ENCODE measurements around the gene SIGLEC11.
"Not testable (repeated sequence)": the region's sequence is repeated elsewhere in the genome, so short reads cannot be mapped to it uniquely, and the experiment has no call there.

The SIGLEC11 gene

GRCh38 chr19:49927526-49928264, 33.3 kb downstream of the SIGLEC11 start:
- H3K9me3 ChIP-seq (ENCODE audit: control insufficient read depth, insufficient read depth, low read depth, low read length), result no peaks in the 10 kb centered on the region
- ChIA-PET CTCF (interaction anchor here (0.6 to 3.6 kb wide), 3 partner anchors 11 to 100 kb away, joined by 4 to 29 read pairs (median 6); no protein-coding TSS in a partner anchor), POLR2A (interaction anchor here (0.7 to 3.2 kb wide), 7 partner anchors 9 to 1055 kb away, joined by 5 to 41 read pairs (median 15); partner anchors contain the start of genes AKT1S1, PPP1R15A, TBC1D17 and VRK3)
- H3K4me1 ChIP-seq (ENCODE audit: control insufficient read depth, insufficient read depth, low read length), result peaks cover 9% of the 10 kb centered on the region
- no peak overlapping the region for H3K4me3 ChIP-seq (ENCODE audit: low read depth, low read length)
- no peak for TF ChIP-seq ZNF704 (tag by site-specific recombination; IDR thresholded peaks at IDR 0.05)
- peak; percentile 74; the same call in 1 of the 2 replicates for TF ChIP-seq SCRT2 (tag by site-specific recombination; IDR thresholded peaks at IDR 0.05)
- TF ChIP-seq ZNF585B (tag by site-specific recombination; IDR thresholded peaks at IDR 0.05), result no peak
- no peak for TF ChIP-seq ZBTB44 (tag by site-specific recombination; IDR thresholded peaks at IDR 0.05)
- H3K27ac ChIP-seq (ENCODE audit: extremely low read depth, low read depth, low read length), result peak overlapping the region; percentile 99
- peaks cover 29 to 57% of the 10 kb centered on the region in 2 experiments for H3K36me3 ChIP-seq (ENCODE audit: control insufficient read depth in 2 of 2, insufficient read depth in 1 of 2, low read length in 2 of 2)

GRCh38 chr19:49926515-49926914, 34.5 kb downstream of the SIGLEC11 start:
- Histone ChIP-seq H3K4me1 (ENCODE audit: control insufficient read depth, insufficient read depth, low read length) (peaks cover 9% of the 10 kb centered on the region), H3K27ac (ENCODE audit: extremely low read depth, low read depth, low read length) (no peak overlapping the region), H3K4me3 (ENCODE audit: low read depth, low read length) (no peak overlapping the region), H3K36me3 (ENCODE audit: control insufficient read depth in 2 of 2, insufficient read depth in 1 of 2, low read length in 2 of 2) (peaks cover 29 to 65% of the 10 kb centered on the region in 2 experiments), H3K9me3 (ENCODE audit: control insufficient read depth, insufficient read depth, low read depth, low read length) (no peaks in the 10 kb centered on the region)
- no peak for TF ChIP-seq HOXD13 (CRISPR knock-in tag; IDR thresholded peaks at IDR 0.05; ENCODE audit: borderline replicate concordance)
- TF ChIP-seq ZNF664 (tag by site-specific recombination; IDR thresholded peaks at IDR 0.05), result peak; percentile 81
- TF ChIP-seq ZBTB17 (tag by site-specific recombination; IDR thresholded peaks at IDR 0.05), result no peak
- CTCF ChIA-PET, result interaction anchor here (0.7 to 3.6 kb wide), 2 partner anchors 12 to 27 kb away, joined by 4 to 29 read pairs; no protein-coding TSS in a partner anchor
- POLR2A ChIA-PET, result no interaction called here

- no peak overlapping the region for H3K27ac ChIP-seq (ENCODE audit: extremely low read depth, low read depth, low read length)
- peaks cover 8% of the 10 kb centered on the region for H3K4me1 ChIP-seq (ENCODE audit: control insufficient read depth, insufficient read depth, low read length)
- ChIA-PET POLR2A (no interaction called here), CTCF (no interaction called here)
- no peaks in the 10 kb centered on the region for H3K9me3 ChIP-seq (ENCODE audit: control insufficient read depth, insufficient read depth, low read depth, low read length)
- H3K4me3 ChIP-seq (ENCODE audit: low read depth, low read length), result no peak overlapping the region
- TF ChIP-seq SCRT1 (tag by site-specific recombination; IDR thresholded peaks at IDR 0.05; ENCODE audit: borderline replicate concordance) (no peak), ZNF658 (tag by site-specific recombination; IDR thresholded peaks at IDR 0.05) (no peak), PRDM1 (tag by site-specific recombination; IDR thresholded peaks at IDR 0.05) (no peak), ZNF292 (tag by site-specific recombination; IDR thresholded peaks at IDR 0.05; ENCODE audit: borderline replicate concordance, low read depth) (no peak), BCL11A (tag by site-specific recombination; IDR thresholded peaks at IDR 0.05; ENCODE audit: low read depth) (no peak), ZNF645 (tag by site-specific recombination; IDR thresholded peaks at IDR 0.05) (no peak), ZNF529 (tag by site-specific recombination; IDR thresholded peaks at IDR 0.05; ENCODE audit: insufficient replicate concordance) (no peak), ZSCAN30 (tag by site-specific recombination; IDR thresholded peaks at IDR 0.05) (no peak), ZEB2 (tag by site-specific recombination; IDR thresholded peaks at IDR 0.05) (no peak)
- peaks cover 34 to 71% of the 10 kb centered on the region in 2 experiments for H3K36me3 ChIP-seq (ENCODE audit: control insufficient read depth in 2 of 2, insufficient read depth in 1 of 2, low read length in 2 of 2)
These were observed 35.5 kb downstream of the SIGLEC11 start for GRCh38 chr19:49925486-49925885.

GRCh38 chr19:49924881-49925210, 36.1 kb downstream of the SIGLEC11 start:
- H3K36me3 ChIP-seq (ENCODE audit: control insufficient read depth in 2 of 2, insufficient read depth in 1 of 2, low read length in 2 of 2), result peaks cover 40 to 74% of the 10 kb centered on the region in 2 experiments
- POLR2A ChIA-PET, result interaction anchor here (0.8 kb wide), 1 partner anchor 34 kb away, joined by 3 read pairs; no protein-coding TSS in a partner anchor
- H3K9me3 ChIP-seq (ENCODE audit: control insufficient read depth, insufficient read depth, low read depth, low read length); H3K4me3 ChIP-seq (ENCODE audit: low read depth, low read length); H3K4me1 ChIP-seq (ENCODE audit: control insufficient read depth, insufficient read depth, low read length); CTCF ChIA-PET: not testable (repeated sequence)
- H3K27ac ChIP-seq (ENCODE audit: extremely low read depth, low read depth, low read length), result 0 out of 2 replicates have a peak overlapping the region, but pooled peaks have one; percentile 3

All from HEK293 (cell line).